Measurements from ENCODE around the gene DPP9.

DNA sequence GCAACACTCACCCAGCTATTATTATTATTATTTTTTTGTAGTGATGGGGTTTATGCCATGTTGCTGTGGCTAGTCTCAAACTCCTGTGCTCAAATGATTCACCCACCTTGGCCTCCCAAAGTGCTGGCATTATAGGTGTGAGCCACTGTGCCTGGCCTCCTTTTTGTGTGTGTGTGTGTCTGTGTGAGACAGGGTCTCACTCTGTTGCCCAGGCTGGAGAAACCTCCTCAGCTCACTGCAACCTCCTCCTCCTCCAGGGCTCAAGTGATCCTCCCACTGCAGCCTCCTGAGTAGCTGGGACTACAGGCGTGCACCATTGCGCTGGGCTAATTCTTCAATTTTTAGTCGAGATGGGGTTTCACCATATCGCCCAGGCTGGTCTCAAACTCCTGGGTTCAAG is 49.9 kb downstream of the DPP9 start:
- TF ChIP-seq CTCF (IDR thresholded peaks at IDR 0.05) = no peak
- TF ChIP-seq POLR2A (IDR thresholded peaks at IDR 0.05) = no peak
